Fibroblast of lung (primary cell): ENCODE results near the gene SIKE1. TPM values are rescaled to one million over a fixed set of nuclear protein-coding genes. Genes with fewer than 3 reads are reported as not detected.

Source experiments
- DNase-seq, 2 donors: peaks; one replicate each; pipeline versions ENCODE4 v3.0.0 to v3.0.0-alpha.2; 2010; ENCODE audit warnings: low read depth in 2 of 2
- H2AFZ ChIP-seq: 2 replicates; pipeline ENCODE4 v1.5.1; 2012; ENCODE audit warnings: low read length, control low read depth, inconsistent platforms
- H3K27ac ChIP-seq: 2 replicates; pipeline ENCODE4 v1.5.1; 2011; ENCODE audit warnings: low read length, control low read depth; ENCODE audit not compliant: insufficient read depth
- H3K27me3 ChIP-seq: 2 replicates; pipeline ENCODE4 v1.5.1; 2011; ENCODE audit warnings: mild to moderate bottlenecking, low read length; ENCODE audit not compliant: control insufficient read depth, insufficient read depth
- H3K36me3 ChIP-seq: 2 replicates; pipeline ENCODE4 v1.5.1; 2011; ENCODE audit warnings: low read length; ENCODE audit not compliant: control insufficient read depth, insufficient read depth
- H3K4me1 ChIP-seq: 2 replicates; pipeline ENCODE4 v1.5.1; 2011; ENCODE audit warnings: low read length; ENCODE audit not compliant: control insufficient read depth, insufficient read depth; ENCODE audit errors: extremely low read depth
- H3K4me2 ChIP-seq: 2 replicates; pipeline ENCODE4 v1.5.1; 2011; ENCODE audit warnings: low read length, control low read depth; ENCODE audit not compliant: insufficient read depth; ENCODE audit errors: extremely low read depth
- H3K4me3 ChIP-seq, 4 experiments: fragments of 200-600 bp in 1 of 4; sonication (generic) in 1 of 4; replicated peaks in 1 of 4; 2 replicates each; pipeline ENCODE4 v1.5.1; 2011 to 2016; ENCODE audit warnings: low read length in 4 of 4, low read depth in 3 of 4, mild to moderate bottlenecking in 3 of 4, control low read depth in 2 of 4, inconsistent platforms in 1 of 4, mixed read lengths in 1 of 4; ENCODE audit not compliant: insufficient read depth in 1 of 4; ENCODE audit errors: control extremely low read depth in 1 of 4
- H3K79me2 ChIP-seq: 2 replicates; pipeline ENCODE4 v1.5.1; 2012; ENCODE audit warnings: mild to moderate bottlenecking, low read length, inconsistent platforms; ENCODE audit not compliant: control insufficient read depth, insufficient read depth
- H3K9ac ChIP-seq: 2 replicates; pipeline ENCODE4 v1.5.1; 2011; ENCODE audit warnings: mild to moderate bottlenecking, low read length, control low read depth; ENCODE audit not compliant: insufficient read depth
- H3K9me3 ChIP-seq: 2 replicates; pipeline ENCODE4 v1.5.1; 2012; ENCODE audit warnings: low read depth, low read length; ENCODE audit not compliant: control insufficient read depth, insufficient read depth
- H4K20me1 ChIP-seq: 2 replicates; pipeline ENCODE4 v1.5.1; 2011; ENCODE audit warnings: low read length; ENCODE audit not compliant: control insufficient read depth, insufficient read depth; ENCODE audit errors: extremely low read depth
- EZH2 ChIP-seq: IDR thresholded peaks from 2 replicates; pipeline ENCODE4 v1.5.1; 2012; ENCODE audit warnings: low read length, control low read depth, mild to moderate bottlenecking; ENCODE audit errors: missing control alignments
- polyA plus RNA-seq, 2 donors: library from polyadenylated mRNA; depleted of rRNA in 1 of 2; stranded (reverse) in 1 of 2; unstranded in 1 of 2; fragments of >200 nt; gene quantifications; 2 replicates each; pipeline ENCODE4 v1.2.1, GENCODE V29; 2011 to 2012; ENCODE audit warnings: missing spikeins in 1 of 2
- total RNA-seq: library from RNA; depleted of rRNA; stranded (reverse); fragments of >200 nt; gene quantifications from 2 replicates; pipeline ENCODE4 v1.2.1, GENCODE V29; 2014
- TF ChIP-seq, protein P1 (sequence below), 2 donors: IDR thresholded peaks in 1 of 2; conservative IDR thresholded peaks in 1 of 2; 1 replicate in 1 of 2; 2 replicates in 1 of 2; pipeline ENCODE4 v1.5.1; 2011 to 2012; ENCODE audit warnings: low read length in 2 of 2, control low read depth in 1 of 2, inconsistent platforms in 1 of 2, low read depth in 1 of 2, mild to moderate bottlenecking in 1 of 2

Gene SIKE1
- total and polyA plus RNA-seq, 2 donors (not counting 1 experiment from before 2014, with no cell fraction given) = 48.8 to 69.5 TPM

- Histone ChIP-seq H4K20me1 (no peaks in the 10 kb centered on the region), H2AFZ (no peak overlapping the region), H3K27ac (no peak overlapping the region), H3K4me2 (no peak overlapping the region), H3K36me3 (no peaks in the 10 kb centered on the region), H3K79me2 (no peaks in the 10 kb centered on the region), H3K4me3 (no peak overlapping the region), H3K4me1 (no peaks in the 10 kb centered on the region), H3K27me3 (no peaks in the 10 kb centered on the region), H3K9ac (no peak overlapping the region), H3K9me3 (no peaks in the 10 kb centered on the region)
- DNase-seq = no peak
- TF ChIP-seq, protein P1, sequence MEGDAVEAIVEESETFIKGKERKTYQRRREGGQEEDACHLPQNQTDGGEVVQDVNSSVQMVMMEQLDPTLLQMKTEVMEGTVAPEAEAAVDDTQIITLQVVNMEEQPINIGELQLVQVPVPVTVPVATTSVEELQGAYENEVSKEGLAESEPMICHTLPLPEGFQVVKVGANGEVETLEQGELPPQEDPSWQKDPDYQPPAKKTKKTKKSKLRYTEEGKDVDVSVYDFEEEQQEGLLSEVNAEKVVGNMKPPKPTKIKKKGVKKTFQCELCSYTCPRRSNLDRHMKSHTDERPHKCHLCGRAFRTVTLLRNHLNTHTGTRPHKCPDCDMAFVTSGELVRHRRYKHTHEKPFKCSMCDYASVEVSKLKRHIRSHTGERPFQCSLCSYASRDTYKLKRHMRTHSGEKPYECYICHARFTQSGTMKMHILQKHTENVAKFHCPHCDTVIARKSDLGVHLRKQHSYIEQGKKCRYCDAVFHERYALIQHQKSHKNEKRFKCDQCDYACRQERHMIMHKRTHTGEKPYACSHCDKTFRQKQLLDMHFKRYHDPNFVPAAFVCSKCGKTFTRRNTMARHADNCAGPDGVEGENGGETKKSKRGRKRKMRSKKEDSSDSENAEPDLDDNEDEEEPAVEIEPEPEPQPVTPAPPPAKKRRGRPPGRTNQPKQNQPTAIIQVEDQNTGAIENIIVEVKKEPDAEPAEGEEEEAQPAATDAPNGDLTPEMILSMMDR (conservative IDR thresholded peaks at IDR 0.05 in 1 of 2, IDR thresholded peaks at IDR 0.05 in 1 of 2; ENCODE audit: low read depth in 1 of 2, low read length in 2 of 2) = no peak
- no peak for TF ChIP-seq EZH2
Measured at GRCh38 chr1:114771992-114772391, 8.5 kb downstream of the SIKE1 start.

DNA sequence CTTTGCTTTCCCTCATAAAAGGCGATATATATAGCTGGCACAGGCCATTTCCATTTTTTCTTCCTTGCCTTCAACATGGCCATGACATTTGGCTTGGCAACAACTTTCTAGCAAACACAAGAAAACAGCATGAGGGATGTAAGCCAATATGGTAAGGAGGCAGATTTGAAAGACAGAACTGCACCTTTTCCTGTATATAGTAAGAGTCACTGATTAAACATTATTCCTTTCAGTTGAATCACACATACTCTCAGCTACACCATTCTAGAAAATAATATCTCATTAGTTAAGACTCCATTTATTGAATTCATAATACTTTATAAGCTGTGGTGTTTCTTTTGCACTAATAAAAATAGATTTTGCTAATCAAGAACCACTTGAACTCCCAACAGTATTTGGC lies 9.5 kb downstream of the SIKE1 start:
- no peaks in the 10 kb centered on the region for H3K36me3 ChIP-seq

DNA sequence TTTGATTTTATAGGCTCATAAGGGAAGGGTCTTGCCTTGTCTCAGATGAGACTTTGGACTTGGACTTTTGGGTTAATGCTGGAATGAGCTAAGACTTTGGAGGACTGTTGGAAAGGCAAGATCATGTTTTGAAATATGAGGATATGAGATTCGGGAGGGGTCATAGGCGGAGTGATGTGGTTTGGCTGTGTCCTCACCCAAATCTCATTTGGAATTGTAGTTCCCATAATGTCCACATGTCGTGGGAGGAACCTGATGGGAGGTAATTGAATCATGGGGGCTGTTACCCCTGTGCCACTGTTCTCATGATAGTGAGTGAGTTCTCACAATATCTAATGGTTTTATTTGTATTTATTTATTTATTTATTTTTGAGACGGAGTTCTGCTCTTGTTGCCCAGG lies 15.8 kb downstream of the SIKE1 start:
- Histone ChIP-seq H3K79me2 (no peaks in the 10 kb centered on the region), H4K20me1 (no peaks in the 10 kb centered on the region), H3K36me3 (no peaks in the 10 kb centered on the region), H3K4me1 (no peaks in the 10 kb centered on the region), H3K9ac (no peak overlapping the region), H3K4me2 (no peak overlapping the region), H3K27me3 (no peaks in the 10 kb centered on the region), H2AFZ (no peak overlapping the region), H3K27ac (no peak overlapping the region), H3K4me3 (no peak overlapping the region), H3K9me3 (no peaks in the 10 kb centered on the region)
- TF ChIP-seq EZH2 = no peak
- TF ChIP-seq, protein P1 (conservative IDR thresholded peaks at IDR 0.05 in 1 of 2, IDR thresholded peaks at IDR 0.05 in 1 of 2; ENCODE audit: low read depth in 1 of 2, low read length in 2 of 2) = no peak
- DNase-seq = no peak

More for the DNA sequence above, 9.5 kb downstream of the SIKE1 start:
- TF ChIP-seq, protein P1 (conservative IDR thresholded peaks at IDR 0.05 in 1 of 2, IDR thresholded peaks at IDR 0.05 in 1 of 2; ENCODE audit: low read depth in 1 of 2, low read length in 2 of 2) = no peak
- no peak for TF ChIP-seq EZH2
- H3K27ac ChIP-seq = no peak overlapping the region
- DNase-seq = no peak
- H3K4me1 ChIP-seq = no peaks in the 10 kb centered on the region
- no peaks in the 10 kb centered on the region for H3K27me3 ChIP-seq
- no peak overlapping the region for H3K4me2 ChIP-seq
- no peak overlapping the region for H3K4me3 ChIP-seq
- H3K9me3 ChIP-seq = no peaks in the 10 kb centered on the region
- no peaks in the 10 kb centered on the region for H4K20me1 ChIP-seq
- no peaks in the 10 kb centered on the region for H3K79me2 ChIP-seq
- no peak overlapping the region for H2AFZ ChIP-seq
- no peak overlapping the region for H3K9ac ChIP-seq
